Transverse colon (tissue), 4 donors: ENCODE measurements around the gene COL23A1. TPM values are rescaled to one million over a fixed set of nuclear protein-coding genes. Genes with fewer than 3 reads are reported as not detected.

Experiments used
- DNase-seq: peaks from one replicate; pipeline ENCODE4 v3.0.0-alpha.2; 2019
- H3K27ac ChIP-seq, 4 donors: fragments of 200-600 bp; sonication (generic); 2 replicates each; pipeline ENCODE4 v1.5.1; 2016 to 2018; ENCODE audit warnings: inconsistent platforms in 4 of 4
- H3K27me3 ChIP-seq: fragments of 200-600 bp; sonication (generic); 2 replicates; pipeline ENCODE4 v1.5.1; 2017; ENCODE audit warnings: inconsistent platforms
- H3K36me3 ChIP-seq, 4 donors: fragments of 200-600 bp; sonication (generic); 2 replicates each; pipeline ENCODE4 v1.5.1; 2017 to 2019; ENCODE audit warnings: inconsistent platforms in 4 of 4
- H3K4me1 ChIP-seq, 4 donors: fragments of 200-600 bp; sonication (generic); 2 replicates each; pipeline ENCODE4 v1.5.1; 2017 to 2020; ENCODE audit warnings: inconsistent platforms in 4 of 4
- H3K4me3 ChIP-seq, 4 donors: fragments of 200-600 bp; sonication (generic); 1 replicate in 1 of 4; 2 replicates in 3 of 4; pipeline versions ENCODE4 v1.5.1 to v1.6.1; 2017 to 2019; ENCODE audit warnings: inconsistent platforms in 4 of 4
- H3K9me3 ChIP-seq, 2 donors: fragments of 200-600 bp; sonication (generic); 2 replicates each; pipeline ENCODE4 v1.5.1; 2017 to 2019; ENCODE audit warnings: inconsistent platforms in 2 of 2
- EP300 ChIP-seq: sonication (generic); formaldehyde crosslinking; IDR thresholded peaks from one replicate; pipeline ENCODE4 v1.6.1; 2017; ENCODE audit warnings: antibody characterized with exemption, low read depth
- POLR2A ChIP-seq: fragments of 450-650 bp; IDR thresholded peaks from one replicate; pipeline ENCODE4 v1.6.1; 2016; ENCODE audit warnings: antibody characterized with exemption, mild to moderate bottlenecking, moderate library complexity
- POLR2AphosphoS5 ChIP-seq, 3 donors: sonication (generic); formaldehyde crosslinking; IDR thresholded peaks; one replicate each; pipeline ENCODE4 v1.6.1; 2016; ENCODE audit warnings: antibody characterized with exemption in 3 of 3
- WGBS, 2 donors: methylation state at CpG; one replicate each; pipeline ENCODE4 v1.1.5; 2018; ENCODE audit warnings: low coverage in 1 of 2; 5-methylcytosine and 5-hydroxymethylcytosine counted together
- in situ Hi-C, 4 donors: fragments of 200-750 bp; cut with MboI; loops; one replicate each; pipeline versions ENCODE4 v1.15.0 to v1.15.1; 2017; ENCODE audit warnings: low sequenced_read_pairs in 3 of 4, low pct_ligation_motif_present in 1 of 4, low pct_unique_long_range_greater_than_20kb in 1 of 4
- intact Hi-C: fragments of 100-400 bp; cut with DNase I; formaldehyde crosslinking; loops from one replicate; pipeline ENCODE4 v1.15.1; 2023; ENCODE audit warnings: low total_unique reads
- total RNA-seq, 4 donors: library from RNA; depleted of rRNA; stranded (reverse); fragments of >200 nt; gene quantifications; one replicate each; pipeline ENCODE4 v1.1.0, GENCODE V29; 2016
- TF ChIP-seq, protein P1 (sequence below), 5 experiments: fragments of 200-600 bp in 3 of 5; fragments of 450-650 bp in 2 of 5; sonication (generic) in 3 of 5; IDR thresholded peaks; 1 replicate in 2 of 5; 2 replicates in 3 of 5; pipeline ENCODE4 v1.5.1; 2016 to 2017; ENCODE audit warnings: antibody characterized with exemption in 5 of 5, inconsistent platforms in 3 of 5, mild to moderate bottlenecking in 2 of 5, moderate library complexity in 1 of 5

The COL23A1 gene
- total RNA-seq, 4 donors from 2014 or later = 0.14 to 2.2 (median 1.4) TPM; not detected in 1

DNA sequence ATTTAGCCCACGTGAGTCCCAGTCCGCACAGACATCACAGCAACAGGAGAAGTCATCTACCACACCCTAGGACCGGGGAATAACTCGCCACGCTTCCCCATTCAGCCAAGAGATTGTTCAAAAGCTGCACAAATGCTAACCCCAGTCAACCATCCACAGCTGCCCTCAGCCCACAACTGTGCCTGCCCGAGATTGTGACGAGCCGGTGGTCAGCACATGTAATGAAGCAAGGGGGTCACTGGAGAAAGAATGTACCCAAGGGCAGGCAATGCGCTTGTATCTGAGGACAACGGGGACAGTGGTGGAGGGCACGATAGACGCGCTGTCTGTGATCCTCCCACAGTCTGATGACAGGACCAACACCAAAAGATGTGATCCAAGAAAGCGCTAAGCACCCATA, 67.8 kb downstream of the COL23A1 start:
- no peak overlapping the region for H3K27ac ChIP-seq
- 93 to 100% methylated on average over 1 to 14 of the region's 14 CpGs for WGBS, 2 donors
- intact Hi-C loops (no loop called here), in situ Hi-C loops (no loop called here)
- H3K36me3 ChIP-seq = no peaks in the 10 kb centered on the region
- H3K9me3 ChIP-seq = no peaks in the 10 kb centered on the region
- H3K4me1 ChIP-seq = no peaks in the 10 kb centered on the region
- TF ChIP-seq, protein P1, sequence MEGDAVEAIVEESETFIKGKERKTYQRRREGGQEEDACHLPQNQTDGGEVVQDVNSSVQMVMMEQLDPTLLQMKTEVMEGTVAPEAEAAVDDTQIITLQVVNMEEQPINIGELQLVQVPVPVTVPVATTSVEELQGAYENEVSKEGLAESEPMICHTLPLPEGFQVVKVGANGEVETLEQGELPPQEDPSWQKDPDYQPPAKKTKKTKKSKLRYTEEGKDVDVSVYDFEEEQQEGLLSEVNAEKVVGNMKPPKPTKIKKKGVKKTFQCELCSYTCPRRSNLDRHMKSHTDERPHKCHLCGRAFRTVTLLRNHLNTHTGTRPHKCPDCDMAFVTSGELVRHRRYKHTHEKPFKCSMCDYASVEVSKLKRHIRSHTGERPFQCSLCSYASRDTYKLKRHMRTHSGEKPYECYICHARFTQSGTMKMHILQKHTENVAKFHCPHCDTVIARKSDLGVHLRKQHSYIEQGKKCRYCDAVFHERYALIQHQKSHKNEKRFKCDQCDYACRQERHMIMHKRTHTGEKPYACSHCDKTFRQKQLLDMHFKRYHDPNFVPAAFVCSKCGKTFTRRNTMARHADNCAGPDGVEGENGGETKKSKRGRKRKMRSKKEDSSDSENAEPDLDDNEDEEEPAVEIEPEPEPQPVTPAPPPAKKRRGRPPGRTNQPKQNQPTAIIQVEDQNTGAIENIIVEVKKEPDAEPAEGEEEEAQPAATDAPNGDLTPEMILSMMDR (IDR thresholded peaks at IDR 0.05) = no peak
- no peak for TF ChIP-seq POLR2AphosphoS5 (IDR thresholded peaks at IDR 0.05)
- TF ChIP-seq EP300 = no peak
- no peaks in the 10 kb centered on the region for H3K27me3 ChIP-seq
- no peak overlapping the region for H3K4me3 ChIP-seq
- no peak for DNase-seq

DNA sequence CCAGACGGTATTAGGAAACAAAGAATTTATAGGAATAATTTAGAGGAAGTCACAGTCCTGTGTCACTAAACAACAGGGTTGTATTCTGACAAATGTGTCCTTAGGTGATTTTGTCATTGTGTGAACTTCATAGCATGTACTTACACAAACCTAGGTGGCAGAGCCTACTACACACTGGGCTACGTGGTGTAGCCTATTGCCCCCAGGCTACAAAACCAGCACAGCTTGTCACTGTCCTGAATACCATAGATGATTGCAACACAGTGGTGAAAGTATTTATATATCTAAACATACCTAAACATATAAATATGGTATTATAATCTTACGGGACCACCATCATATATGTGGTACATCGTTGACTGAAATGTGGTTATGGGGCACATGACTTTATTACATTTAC, 69.3 kb downstream of the COL23A1 start:
- TF ChIP-seq POLR2A (no peak), POLR2AphosphoS5 (IDR thresholded peaks at IDR 0.05) (no peak), EP300 (no peak)
- TF ChIP-seq, protein P1 (IDR thresholded peaks at IDR 0.05) = no peak
- in situ Hi-C loops (no loop called here), intact Hi-C loops (no loop called here)
- H3K27me3 ChIP-seq = no peaks in the 10 kb centered on the region
- H3K9me3 ChIP-seq = no peaks in the 10 kb centered on the region
- no peaks in the 10 kb centered on the region for H3K36me3 ChIP-seq
- H3K4me3 ChIP-seq = no peak overlapping the region
- no peak for DNase-seq
- no peaks in the 10 kb centered on the region for H3K4me1 ChIP-seq
- H3K27ac ChIP-seq = no peak overlapping the region
- 84 to 86% methylated on average over 4 of the region's 4 CpGs for WGBS, 2 donors

DNA sequence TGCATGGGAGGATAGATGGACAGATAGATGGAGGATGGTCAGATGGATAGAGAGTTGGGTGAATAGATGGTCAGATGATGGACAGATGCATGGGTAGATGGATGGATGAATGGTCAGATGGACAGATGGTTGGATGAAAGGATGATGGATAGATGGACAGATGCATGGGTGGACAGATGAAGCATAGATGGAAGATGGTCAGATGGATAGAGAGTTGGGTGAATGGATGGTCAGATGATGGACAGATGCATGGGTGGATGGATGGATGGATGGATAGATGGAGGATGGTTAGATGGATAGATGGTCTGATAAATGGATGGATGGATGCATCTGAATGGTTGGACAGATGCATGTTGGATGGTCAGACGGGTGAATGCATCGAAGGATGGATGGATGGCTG, 70.4 kb downstream of the COL23A1 start:
- intact Hi-C loops = no loop called here
- in situ Hi-C loops = no loop called here
- Histone ChIP-seq H3K9me3 (no peaks in the 10 kb centered on the region), H3K4me3 (no peak overlapping the region), H3K4me1 (no peaks in the 10 kb centered on the region), H3K27me3 (no peaks in the 10 kb centered on the region), H3K36me3 (no peaks in the 10 kb centered on the region), H3K27ac (no peak overlapping the region)
- WGBS, 2 donors = 92 to 94% methylated on average over 2 of the region's 2 CpGs
- DNase-seq = no peak
- no peak for TF ChIP-seq EP300

DNA sequence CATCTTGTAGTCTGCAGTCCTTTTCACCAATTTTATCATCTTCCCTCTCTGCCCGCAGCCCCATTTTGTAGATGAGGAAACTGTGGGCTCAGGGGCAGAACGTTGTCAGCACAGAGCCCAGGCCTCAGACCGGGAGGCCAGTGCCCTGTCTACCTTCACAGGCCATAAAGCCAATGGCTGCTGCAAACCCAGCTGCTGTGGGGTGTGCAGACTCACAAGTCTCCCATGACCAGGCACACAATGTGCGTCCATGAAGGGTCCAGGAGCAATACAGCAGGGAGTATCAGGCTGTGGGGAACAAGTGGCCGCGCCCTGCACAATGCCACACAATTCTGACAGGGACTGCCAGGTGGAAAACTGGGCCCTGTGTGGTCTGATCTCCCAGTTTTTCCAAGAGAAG, 71.0 kb downstream of the COL23A1 start:
- Histone ChIP-seq H3K4me3 (no peak overlapping the region), H3K4me1 (no peaks in the 10 kb centered on the region), H3K27ac (no peak overlapping the region), H3K36me3 (no peaks in the 10 kb centered on the region), H3K27me3 (no peaks in the 10 kb centered on the region), H3K9me3 (no peaks in the 10 kb centered on the region)
- TF ChIP-seq POLR2A = no peak
- TF ChIP-seq EP300 = no peak
- no peak for TF ChIP-seq POLR2AphosphoS5 (IDR thresholded peaks at IDR 0.05)
- TF ChIP-seq, protein P1 (IDR thresholded peaks at IDR 0.05) = no peak
- no peak for DNase-seq
- in situ Hi-C loops (no loop called here), intact Hi-C loops (no loop called here)
- WGBS, 2 donors = 87% methylated on average over 6 of the region's 6 CpGs; no CpG with 5 or more reads in 1 of the 2 donors

DNA sequence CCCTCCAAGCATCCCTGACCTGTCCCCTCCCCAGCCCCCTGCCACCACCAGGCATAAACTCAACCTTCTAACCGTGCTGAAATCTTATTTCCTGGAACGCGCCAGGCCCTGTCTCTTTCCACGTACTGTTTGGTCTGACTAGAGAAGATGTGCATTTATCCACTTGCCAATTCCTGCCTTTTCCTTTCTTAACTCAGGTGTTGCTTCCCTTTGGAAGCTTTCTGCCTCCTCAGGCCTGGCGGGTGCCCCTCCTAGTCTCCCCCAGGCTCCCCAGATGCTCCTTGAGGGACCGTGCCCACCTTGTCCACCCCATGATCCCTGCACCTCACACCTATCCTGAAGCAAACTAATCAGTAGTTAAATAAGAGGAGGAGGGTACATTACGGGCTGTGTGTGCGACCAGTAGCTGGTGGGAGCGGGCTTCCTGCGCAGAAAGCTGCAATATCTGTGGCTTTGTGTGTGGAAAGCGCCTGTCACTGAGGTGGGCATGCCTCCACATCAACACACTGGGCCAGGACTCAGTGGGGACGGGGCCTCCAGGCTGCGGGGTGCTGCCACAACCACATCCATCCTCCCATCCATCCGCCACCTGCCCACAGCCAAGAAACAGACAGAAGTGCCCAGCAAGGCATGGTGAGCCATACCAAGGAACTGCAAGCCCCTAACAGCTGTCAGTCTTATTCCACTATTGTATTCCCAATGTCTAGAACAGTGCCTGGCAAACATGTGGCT, 73.5 kb downstream of the COL23A1 start:
- Histone ChIP-seq H3K4me1 (no peaks in the 10 kb centered on the region), H3K9me3 (no peaks in the 10 kb centered on the region), H3K4me3 (no peak overlapping the region), H3K27me3 (no peaks in the 10 kb centered on the region), H3K36me3 (no peaks in the 10 kb centered on the region), H3K27ac (no peak overlapping the region)
- in situ Hi-C loops = no loop called here
- no peak for DNase-seq
- WGBS, 2 donors = 78 to 86% methylated on average over 4 to 14 of the region's 14 CpGs
- intact Hi-C loops = no loop called here
- TF ChIP-seq POLR2A (no peak), EP300 (no peak), POLR2AphosphoS5 (IDR thresholded peaks at IDR 0.05) (no peak)
- TF ChIP-seq, protein P1 (IDR thresholded peaks at IDR 0.05) = no peak
